HFF-Myc (cell line): ENCODE measurements around the gene FIGNL2.

Experiments
- DNase-seq: peaks from one replicate; pipeline ENCODE4 v3.0.0-alpha.2; 2011; ENCODE audit warnings: low read depth; ENCODE audit errors: extremely low read depth
- H3K4me3 ChIP-seq: replicated peaks from 2 replicates; pipeline ENCODE4 v1.5.1; 2011; ENCODE audit warnings: low read depth, mild to moderate bottlenecking, control low read depth, low read length
- CTCF ChIP-seq: IDR thresholded peaks from 2 replicates; pipeline ENCODE4 v1.5.1; 2012; ENCODE audit warnings: mild to moderate bottlenecking, low read depth, low read length, control low read depth; ENCODE audit errors: missing control alignments

Gene FIGNL2

GRCh38 chr12:51841727-51842126 is 6.8 kb downstream of the FIGNL2 start:
- no peak for TF ChIP-seq CTCF
- no peak for DNase-seq

GRCh38 chr12:51840966-51841365 is 7.6 kb downstream of the FIGNL2 start:
- no peak overlapping the region for H3K4me3 ChIP-seq
- no peak for TF ChIP-seq CTCF
- DNase-seq: no peak

More at GRCh38 chr12:51841727-51842126, 6.8 kb downstream of the FIGNL2 start:
- H3K4me3 ChIP-seq: no peak overlapping the region

GRCh38 chr12:51839310-51839947 is 9.1 kb downstream of the FIGNL2 start:
- no peak for TF ChIP-seq CTCF
- no peak overlapping the region for H3K4me3 ChIP-seq
- DNase-seq: no peak

GRCh38 chr12:51838762-51839161 is 9.8 kb downstream of the FIGNL2 start:
- DNase-seq: no peak
- H3K4me3 ChIP-seq: no peak overlapping the region
- TF ChIP-seq CTCF: no peak

GRCh38 chr12:51838036-51838435 is 10.5 kb downstream of the FIGNL2 start:
- H3K4me3 ChIP-seq: no peak overlapping the region
- DNase-seq: no peak
- TF ChIP-seq CTCF: no peak

- no peak for TF ChIP-seq CTCF
- DNase-seq: no peak
- H3K4me3 ChIP-seq: no peak overlapping the region
Observed at GRCh38 chr12:51837286-51837685, 11.2 kb downstream of the FIGNL2 start.

GRCh38 chr12:51836827-51837173 is 11.7 kb downstream of the FIGNL2 start:
- DNase-seq: no peak
- TF ChIP-seq CTCF: no peak
- H3K4me3 ChIP-seq: no peak overlapping the region
